Activated naive CD8-positive, alpha-beta T cell treated with anti-CD3 and anti-CD28 coated beads for 36 hours (primary cell): Measurements from ENCODE around the gene EGLN1. TPM values are rescaled to one million over a fixed set of nuclear protein-coding genes. Genes with fewer than 3 reads are reported as not detected.

Source experiments
- DNase-seq: peaks from one replicate; pipeline ENCODE4 v3.0.0; 2021
- H3K27ac Mint-ChIP-seq: one replicate; pipeline ENCODE4 v1.8.0; 2022; ENCODE audit warnings: mild to moderate bottlenecking, moderate library complexity, mixed read lengths
- H3K27me3 Mint-ChIP-seq: one replicate; pipeline ENCODE4 v1.8.0; 2022; ENCODE audit warnings: mild to moderate bottlenecking, mixed read lengths
- H3K36me3 Mint-ChIP-seq: one replicate; pipeline ENCODE4 v1.8.0; 2021; ENCODE audit warnings: mild to moderate bottlenecking, mixed read lengths
- H3K4me1 Mint-ChIP-seq: one replicate; pipeline ENCODE4 v1.8.0; 2021; ENCODE audit warnings: mixed read lengths
- H3K4me3 Mint-ChIP-seq: one replicate; pipeline ENCODE4 v1.8.0; 2022; ENCODE audit warnings: mild to moderate bottlenecking, moderate library complexity, mixed read lengths
- H3K9me3 Mint-ChIP-seq: one replicate; pipeline ENCODE4 v1.8.0; 2022; ENCODE audit warnings: mixed read lengths
- total RNA-seq, 2 experiments: library from RNA; stranded (reverse); gene quantifications; one replicate each; pipeline ENCODE4 v1.2.3, GENCODE V29; 2021

The EGLN1 gene
- total RNA-seq, 2 experiments from 2014 or later: 36.3 to 37.8 TPM

DNA sequence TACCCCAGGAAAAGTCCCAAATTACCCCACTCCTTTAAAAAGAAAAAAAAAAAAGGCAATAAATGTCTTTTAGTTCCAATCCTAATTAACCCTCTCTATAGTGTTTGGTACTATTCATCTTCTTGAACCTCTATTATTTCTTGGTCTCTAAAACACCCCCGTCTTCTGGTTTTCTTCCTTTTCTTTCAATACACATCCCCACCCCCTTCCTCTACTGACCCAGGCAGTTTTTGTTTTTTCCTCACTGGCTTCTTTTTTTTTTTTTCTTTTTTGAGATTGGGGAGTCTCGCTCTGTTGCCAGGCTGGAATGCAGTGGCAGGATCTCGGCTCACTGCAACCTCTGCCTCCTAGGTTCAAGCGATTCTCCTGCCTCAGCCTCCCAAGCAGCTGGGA is 26.1 kb downstream of the EGLN1 start:
- H3K9me3 Mint-ChIP-seq: no peaks in the 10 kb centered on the region
- H3K4me3 Mint-ChIP-seq: no peak overlapping the region
- no peak for DNase-seq
- peaks cover 20% of the 10 kb centered on the region for H3K36me3 Mint-ChIP-seq
- H3K4me1 Mint-ChIP-seq: peaks cover 40% of the 10 kb centered on the region
- no peaks in the 10 kb centered on the region for H3K27me3 Mint-ChIP-seq
- H3K27ac Mint-ChIP-seq: peak overlapping the region; percentile 22

DNA sequence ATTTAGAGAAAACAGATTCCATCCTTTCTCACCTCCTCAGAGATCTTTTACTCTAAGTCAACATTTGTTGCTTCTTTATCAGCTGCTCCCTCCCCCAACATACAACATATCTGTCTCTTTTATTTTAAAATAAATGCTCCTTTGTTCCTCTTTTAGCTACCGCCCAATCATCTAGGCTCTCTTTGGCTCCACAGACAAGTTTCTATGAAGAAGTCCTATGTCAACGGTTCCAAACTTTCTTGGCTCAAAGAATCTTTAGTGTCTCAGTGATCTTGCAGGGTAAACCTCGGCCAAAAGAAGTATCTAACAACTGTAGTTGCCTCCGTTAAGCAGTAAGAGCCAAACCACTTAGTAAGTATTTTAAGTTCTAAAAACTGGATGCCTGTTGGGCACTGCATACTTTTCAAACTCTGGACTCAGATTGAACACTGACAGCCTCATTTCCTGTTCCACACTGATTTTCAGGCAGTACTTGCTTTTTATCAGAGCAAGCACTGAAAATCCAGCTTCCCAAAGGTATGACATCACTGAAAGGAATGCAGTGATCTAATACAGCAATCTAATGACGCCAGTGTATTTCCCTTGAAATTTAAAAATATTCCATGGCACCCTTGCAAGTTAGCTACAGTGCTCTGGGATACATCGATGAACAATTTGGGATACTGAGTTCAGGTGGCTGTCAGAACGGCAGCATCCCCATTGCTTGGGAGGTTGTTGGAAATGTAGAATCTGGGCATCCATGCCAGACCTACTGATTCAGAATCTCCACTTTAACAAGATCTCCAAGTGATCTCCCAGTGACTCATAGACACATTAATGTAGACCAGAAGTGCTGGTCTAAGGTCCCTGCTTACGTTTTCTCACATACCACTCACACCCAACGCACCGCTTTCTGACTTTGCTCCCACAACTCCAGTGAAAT is 26.8 kb downstream of the EGLN1 start:
- H3K27ac Mint-ChIP-seq: no peak overlapping the region
- H3K9me3 Mint-ChIP-seq: no peaks in the 10 kb centered on the region
- H3K4me3 Mint-ChIP-seq: no peak overlapping the region
- H3K4me1 Mint-ChIP-seq: peaks cover 43% of the 10 kb centered on the region
- H3K36me3 Mint-ChIP-seq: peaks cover 26% of the 10 kb centered on the region
- no peak for DNase-seq
- no peaks in the 10 kb centered on the region for H3K27me3 Mint-ChIP-seq

DNA sequence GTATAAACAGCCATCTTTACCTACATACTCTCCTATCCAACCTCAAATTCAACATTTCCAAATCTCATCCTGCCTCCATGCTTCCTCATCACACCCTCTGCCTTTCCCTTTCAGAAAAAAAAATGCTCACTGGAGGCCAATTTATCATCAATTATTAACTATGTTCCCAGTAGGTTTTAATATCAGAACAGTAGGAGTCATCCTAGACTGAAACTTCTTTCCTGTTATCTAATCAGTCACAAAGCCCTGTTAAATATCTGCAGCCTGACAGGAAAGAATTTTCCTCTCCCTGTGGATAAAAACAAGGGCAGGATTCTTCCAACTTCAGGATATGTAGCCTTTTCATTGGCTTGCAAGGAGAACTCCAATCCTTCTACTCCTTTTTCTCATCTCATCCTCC is 28.4 kb downstream of the EGLN1 start:
- Mint-ChIP-seq H3K27ac (no peak overlapping the region), H3K4me3 (no peak overlapping the region), H3K36me3 (peaks cover 32% of the 10 kb centered on the region), H3K4me1 (peaks cover 50% of the 10 kb centered on the region), H3K9me3 (no peaks in the 10 kb centered on the region), H3K27me3 (no peaks in the 10 kb centered on the region)
- no peak for DNase-seq

DNA sequence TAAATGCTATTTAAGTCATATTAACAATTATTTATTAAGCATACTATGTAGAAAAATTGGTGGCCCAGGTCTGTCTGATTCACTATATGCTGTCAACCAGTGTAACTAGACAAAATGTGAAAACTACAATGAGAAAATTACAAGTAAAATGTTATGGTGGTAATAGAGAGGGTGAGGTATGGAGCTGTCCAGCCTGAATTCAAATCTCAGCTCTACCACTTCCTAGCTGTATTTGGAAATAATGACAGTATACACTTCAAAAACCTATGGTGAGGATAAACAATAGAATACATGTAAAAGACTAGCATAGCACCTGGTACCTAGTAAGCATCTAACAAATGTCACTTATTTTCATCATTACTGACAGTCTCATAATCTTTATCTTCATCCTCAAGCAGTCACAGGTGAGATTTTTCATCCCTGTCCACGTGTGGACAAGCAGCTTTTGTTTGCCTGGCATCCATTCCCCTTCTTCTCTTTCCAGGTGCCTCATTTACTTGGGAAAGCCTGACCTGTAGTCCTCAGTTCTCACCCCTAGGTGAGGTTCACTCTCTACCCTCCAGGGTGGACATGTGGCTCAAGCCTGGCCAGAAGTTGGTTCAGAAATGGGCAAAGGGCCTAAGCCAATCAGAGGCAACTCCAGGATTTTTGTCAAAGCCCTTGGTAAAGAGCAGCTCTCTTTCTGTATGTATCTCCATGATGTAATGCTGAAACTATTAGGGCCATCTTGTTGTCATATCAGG is 29.5 kb downstream of the EGLN1 start:
- no peak overlapping the region for H3K4me3 Mint-ChIP-seq
- no peak overlapping the region for H3K27ac Mint-ChIP-seq
- peaks cover 60% of the 10 kb centered on the region for H3K4me1 Mint-ChIP-seq
- peaks cover 33% of the 10 kb centered on the region for H3K36me3 Mint-ChIP-seq
- H3K27me3 Mint-ChIP-seq: no peaks in the 10 kb centered on the region
- DNase-seq: no peak
- H3K9me3 Mint-ChIP-seq: no peaks in the 10 kb centered on the region

DNA sequence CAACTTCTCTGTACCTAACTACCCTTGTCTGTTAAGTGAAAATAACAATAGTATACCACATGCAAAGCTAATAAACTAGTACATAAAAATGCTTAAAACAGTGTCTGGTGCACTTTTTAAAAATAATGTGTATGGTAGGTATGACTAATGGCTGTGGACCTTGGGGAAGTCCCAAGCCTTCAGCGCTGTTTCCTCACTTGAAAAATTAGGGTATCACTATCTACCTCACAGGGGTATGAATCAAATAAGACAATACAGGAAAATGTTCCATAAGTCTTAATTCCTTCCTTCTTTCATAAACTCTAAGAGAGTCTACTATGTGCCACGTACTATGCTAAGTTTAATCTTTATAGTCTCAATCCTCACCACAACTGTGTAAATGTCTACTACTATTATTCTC is 32.0 kb downstream of the EGLN1 start:
- peaks cover 23% of the 10 kb centered on the region for H3K36me3 Mint-ChIP-seq
- peak overlapping the region; percentile 64 for H3K27ac Mint-ChIP-seq
- peaks cover 46% of the 10 kb centered on the region for H3K4me1 Mint-ChIP-seq
- peak; percentile 14 for DNase-seq
- no peaks in the 10 kb centered on the region for H3K27me3 Mint-ChIP-seq
- H3K4me3 Mint-ChIP-seq: no peak overlapping the region
- H3K9me3 Mint-ChIP-seq: no peaks in the 10 kb centered on the region

DNA sequence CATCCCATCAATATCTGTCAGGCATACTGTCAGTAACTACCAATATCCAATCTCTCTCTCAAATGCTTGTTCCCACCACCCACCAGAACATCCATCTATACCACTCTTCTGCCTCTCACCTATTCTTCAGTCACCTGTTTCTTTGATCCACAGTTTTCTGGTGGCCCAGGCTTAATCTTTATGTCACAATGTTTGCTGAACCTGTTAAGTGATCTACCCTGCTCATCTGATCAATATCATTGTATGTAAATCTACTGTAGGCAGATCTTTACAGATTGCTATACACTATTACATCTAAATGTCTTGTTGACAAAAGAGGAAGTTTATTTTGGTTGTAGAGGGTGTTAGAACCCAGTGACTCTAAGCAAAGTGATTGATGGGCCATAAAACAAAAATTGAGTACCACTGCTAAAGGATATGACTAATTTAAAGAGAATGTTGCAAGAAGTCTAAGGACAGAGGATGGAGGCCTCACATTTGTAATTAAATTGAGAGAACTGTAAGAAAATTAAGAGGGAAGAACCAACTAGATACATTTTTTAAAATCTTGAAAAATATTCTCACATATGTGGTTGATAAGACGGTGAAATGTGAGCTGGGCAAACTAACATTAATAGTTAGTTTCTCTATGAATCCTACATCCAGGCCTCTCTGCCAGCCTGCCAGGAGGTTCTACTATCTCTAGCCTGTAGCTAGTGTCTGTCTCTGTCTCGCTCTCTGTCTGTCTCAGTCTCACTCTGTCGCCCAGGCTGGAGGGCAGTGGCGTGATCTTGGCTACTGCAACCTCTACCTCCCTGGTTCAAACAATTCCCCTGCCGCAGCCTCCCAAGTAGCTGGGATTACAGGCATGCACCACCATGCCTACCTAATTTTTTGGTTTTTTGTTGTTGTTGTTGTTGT is 34.1 kb downstream of the EGLN1 start:
- H3K36me3 Mint-ChIP-seq: peaks cover 23% of the 10 kb centered on the region
- H3K27me3 Mint-ChIP-seq: no peaks in the 10 kb centered on the region
- H3K9me3 Mint-ChIP-seq: no peaks in the 10 kb centered on the region
- no peak overlapping the region for H3K4me3 Mint-ChIP-seq
- H3K4me1 Mint-ChIP-seq: peaks cover 38% of the 10 kb centered on the region
- DNase-seq: no peak
- no peak overlapping the region for H3K27ac Mint-ChIP-seq

DNA sequence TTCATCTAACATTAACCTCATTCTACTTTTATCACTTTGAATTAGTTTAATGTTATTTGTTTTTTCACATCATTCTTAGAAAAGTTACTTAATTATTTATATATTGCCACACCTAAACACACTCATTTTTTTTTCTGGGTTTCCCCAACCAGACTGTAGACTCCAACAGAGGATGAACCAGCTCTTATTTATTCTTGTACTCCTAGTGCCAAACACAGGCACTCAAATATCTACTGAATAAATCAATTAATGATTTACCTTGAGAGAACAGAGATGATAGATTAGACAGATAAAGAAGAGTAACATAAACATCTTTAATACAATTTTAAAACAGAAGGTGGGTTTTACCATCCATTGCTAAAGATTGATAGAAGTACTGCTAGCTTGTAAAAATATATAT is 35.6 kb downstream of the EGLN1 start:
- no peaks in the 10 kb centered on the region for H3K27me3 Mint-ChIP-seq
- peaks cover 20% of the 10 kb centered on the region for H3K36me3 Mint-ChIP-seq
- DNase-seq: no peak
- H3K9me3 Mint-ChIP-seq: no peaks in the 10 kb centered on the region
- H3K27ac Mint-ChIP-seq: no peak overlapping the region
- no peak overlapping the region for H3K4me3 Mint-ChIP-seq
- peaks cover 37% of the 10 kb centered on the region for H3K4me1 Mint-ChIP-seq

DNA sequence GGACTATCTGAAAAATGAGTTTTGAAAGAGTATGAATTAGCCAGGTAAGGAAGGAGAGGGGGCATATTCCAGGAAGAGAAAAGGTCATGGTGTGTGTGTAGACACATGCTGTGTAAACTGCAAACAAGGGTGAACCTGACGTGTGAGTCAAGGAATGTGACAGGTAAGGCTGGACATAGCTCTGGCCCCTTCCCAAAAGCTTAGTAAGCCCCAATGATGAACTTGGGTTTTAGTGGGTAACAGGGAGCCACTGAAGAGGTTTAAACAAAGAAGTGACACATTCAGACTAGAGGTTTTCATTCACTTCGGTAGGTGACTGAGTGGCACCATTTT is 36.7 kb downstream of the EGLN1 start:
- Mint-ChIP-seq H3K4me1 (peaks cover 30% of the 10 kb centered on the region), H3K9me3 (no peaks in the 10 kb centered on the region), H3K36me3 (peaks cover 19% of the 10 kb centered on the region), H3K4me3 (no peak overlapping the region), H3K27me3 (no peaks in the 10 kb centered on the region), H3K27ac (no peak overlapping the region)
- DNase-seq: no peak

DNA sequence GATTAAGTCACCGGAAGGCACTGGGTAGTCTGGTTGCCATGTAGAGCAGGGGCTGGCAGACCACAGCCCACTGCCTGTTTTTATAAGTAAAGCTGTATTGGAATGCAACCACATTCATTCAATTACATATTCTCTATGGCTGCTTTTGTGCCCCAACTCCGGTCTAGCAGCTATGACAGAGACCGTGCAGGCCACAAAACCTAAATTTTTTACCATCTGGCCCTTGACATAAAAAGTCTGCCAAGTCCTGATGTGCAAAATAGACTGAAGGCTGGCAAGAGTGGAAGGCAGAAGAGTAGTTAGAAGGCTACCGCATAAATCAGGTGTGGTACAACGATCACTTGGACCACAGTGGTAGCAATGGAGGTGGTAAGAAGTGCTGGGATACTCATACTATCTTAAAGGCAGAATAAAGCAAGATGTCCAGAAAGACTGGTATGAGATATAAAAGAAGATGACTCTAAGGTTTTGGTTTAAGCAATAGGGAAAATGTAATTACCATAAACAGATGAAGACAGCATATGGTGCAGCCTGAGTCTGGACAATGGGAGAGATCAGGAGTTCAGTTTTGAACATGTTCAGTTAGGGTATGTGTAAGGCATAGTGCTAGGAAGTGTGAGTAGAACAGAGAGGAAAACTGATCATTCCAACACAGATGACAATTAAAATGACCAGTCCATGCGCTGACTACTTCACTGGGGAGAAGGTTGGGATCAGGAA is 37.2 kb downstream of the EGLN1 start:
- Mint-ChIP-seq H3K4me1 (peaks cover 27% of the 10 kb centered on the region), H3K27me3 (no peaks in the 10 kb centered on the region)

DNA sequence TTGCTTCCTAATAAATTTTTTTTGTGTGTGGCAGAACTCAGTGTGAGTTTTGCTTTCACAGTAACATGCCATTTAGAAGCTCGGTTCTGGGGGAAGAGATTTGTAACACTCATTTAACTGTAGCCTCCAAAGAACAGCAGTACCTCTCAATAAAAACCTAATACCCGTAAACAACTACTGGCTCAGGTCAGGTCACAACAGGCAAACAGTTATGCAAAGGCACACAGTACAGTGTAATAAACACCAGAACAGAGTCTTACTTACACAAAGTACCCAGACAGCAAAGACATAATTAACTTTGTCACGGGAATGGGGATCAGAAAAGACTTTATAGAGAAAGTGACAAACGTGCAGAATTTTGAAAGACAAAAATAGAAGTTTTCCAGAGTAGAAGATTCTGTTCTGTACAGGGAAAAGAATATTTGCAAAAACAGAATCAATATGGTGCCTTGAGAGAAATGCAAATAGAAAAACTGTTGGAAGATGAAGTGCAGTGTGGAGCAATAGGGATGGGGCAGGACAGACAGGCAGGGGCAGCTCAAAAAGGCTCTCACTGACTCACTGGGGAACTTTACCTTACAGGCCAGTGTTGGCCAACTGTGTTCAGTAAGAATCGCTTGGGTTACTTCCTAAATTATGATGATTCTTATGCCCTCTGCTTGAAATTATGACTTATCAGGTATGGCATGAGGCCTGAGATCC is 38.8 kb downstream of the EGLN1 start:
- Mint-ChIP-seq H3K36me3 (peaks cover 12% of the 10 kb centered on the region), H3K4me1 (peaks cover 30% of the 10 kb centered on the region), H3K27ac (no peak overlapping the region), H3K27me3 (no peaks in the 10 kb centered on the region), H3K4me3 (no peak overlapping the region), H3K9me3 (no peaks in the 10 kb centered on the region)
- DNase-seq: no peak

More for the DNA sequence above, 37.2 kb downstream of the EGLN1 start:
- Mint-ChIP-seq H3K27ac (no peak overlapping the region), H3K4me3 (no peak overlapping the region), H3K9me3 (no peaks in the 10 kb centered on the region), H3K36me3 (peaks cover 15% of the 10 kb centered on the region)
- DNase-seq: no peak

DNA sequence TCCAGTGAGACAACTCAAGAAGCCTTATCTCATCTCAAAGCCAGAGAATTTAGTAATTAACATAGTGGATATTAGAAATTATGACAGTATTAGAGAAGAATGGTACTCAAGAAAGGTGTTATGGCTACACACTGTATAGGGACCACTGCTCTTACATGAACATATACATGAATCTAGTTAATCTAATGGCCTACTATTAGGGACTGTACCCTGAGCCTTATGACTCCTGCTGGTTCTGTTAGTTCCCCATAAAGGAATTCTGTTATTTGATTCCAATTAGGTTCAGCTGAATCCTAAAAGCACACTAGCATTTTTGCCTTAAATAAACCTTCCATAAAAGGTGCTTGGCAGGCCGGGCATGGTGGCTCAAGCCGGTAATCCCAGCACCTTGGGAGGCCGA is 39.7 kb downstream of the EGLN1 start:
- Mint-ChIP-seq H3K4me3 (no peak overlapping the region), H3K27ac (no peak overlapping the region), H3K4me1 (peaks cover 26% of the 10 kb centered on the region), H3K27me3 (no peaks in the 10 kb centered on the region), H3K9me3 (no peaks in the 10 kb centered on the region), H3K36me3 (peaks cover 8% of the 10 kb centered on the region)
- no peak for DNase-seq

DNA sequence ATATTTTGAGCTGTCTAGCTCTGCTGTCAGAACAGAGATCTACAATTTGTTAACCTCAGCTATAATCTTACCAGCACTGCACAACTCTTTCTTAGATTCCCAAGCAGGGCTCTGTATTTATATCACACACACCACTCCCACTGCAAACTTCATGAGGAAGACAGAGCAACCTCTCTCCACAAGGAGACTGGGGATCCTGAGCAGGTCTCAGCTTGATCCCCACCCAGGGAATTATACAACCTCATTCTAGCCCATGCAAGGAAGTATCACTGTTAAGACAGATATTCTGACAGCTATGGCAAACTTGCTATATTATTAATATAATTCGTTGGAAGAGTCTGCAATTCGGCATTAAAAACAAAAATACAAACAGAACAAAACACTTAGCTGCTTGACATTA is 40.4 kb downstream of the EGLN1 start:
- no peak overlapping the region for H3K4me3 Mint-ChIP-seq
- DNase-seq: no peak
- H3K4me1 Mint-ChIP-seq: peaks cover 32% of the 10 kb centered on the region
- no peaks in the 10 kb centered on the region for H3K9me3 Mint-ChIP-seq
- no peak overlapping the region for H3K27ac Mint-ChIP-seq
- no peaks in the 10 kb centered on the region for H3K27me3 Mint-ChIP-seq
- peaks cover 8% of the 10 kb centered on the region for H3K36me3 Mint-ChIP-seq

DNA sequence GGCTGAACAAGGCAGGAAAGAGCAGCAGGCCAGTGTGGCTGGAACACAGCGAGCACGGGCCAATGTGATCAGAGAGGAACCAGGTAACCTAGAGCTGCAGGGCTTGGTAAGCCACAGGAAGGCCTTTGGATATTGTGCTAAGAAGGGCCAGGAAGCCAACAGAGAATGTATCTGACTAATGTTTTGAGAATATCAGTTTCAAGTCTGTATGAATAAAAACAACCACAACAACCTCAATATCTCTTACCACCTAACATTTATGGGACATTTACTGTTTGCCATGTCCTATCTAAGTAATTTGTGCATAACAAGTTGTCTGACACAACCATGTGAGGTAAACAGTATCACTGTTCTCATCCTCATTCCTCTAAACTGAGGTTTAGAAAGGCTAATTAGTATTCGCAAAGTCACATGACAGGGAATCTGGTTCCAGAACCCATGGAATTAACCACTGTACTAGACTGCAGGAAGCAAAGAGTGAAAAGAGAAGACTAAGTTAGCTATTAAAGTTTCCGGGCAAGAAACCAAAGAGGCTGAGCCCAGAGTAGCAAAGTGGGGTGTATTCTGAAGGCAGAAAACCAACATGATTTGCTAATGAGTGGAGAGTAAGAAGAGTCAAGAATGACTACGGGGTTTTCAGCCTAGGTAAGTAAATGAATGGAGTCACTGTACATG is 45.1 kb downstream of the EGLN1 start:
- DNase-seq: peak; percentile 23
- Mint-ChIP-seq H3K4me3 (no peak overlapping the region), H3K9me3 (no peaks in the 10 kb centered on the region), H3K36me3 (peaks cover 8% of the 10 kb centered on the region), H3K27ac (peak overlapping the region; percentile 78), H3K27me3 (no peaks in the 10 kb centered on the region), H3K4me1 (peaks cover 35% of the 10 kb centered on the region)
